GM21390 (cell line): ENCODE results near the gene CIP2A.
A peak's percentile ranks its signal among the peaks of the same experiment; 100 is the strongest.

Experiments used
- ATAC-seq: cut with Tn5 transposase; IDR thresholded peaks from one replicate; pipeline ENCODE4 v1.9.1; 2021; ENCODE audit not compliant: unreplicated experiment

Gene CIP2A

DNA sequence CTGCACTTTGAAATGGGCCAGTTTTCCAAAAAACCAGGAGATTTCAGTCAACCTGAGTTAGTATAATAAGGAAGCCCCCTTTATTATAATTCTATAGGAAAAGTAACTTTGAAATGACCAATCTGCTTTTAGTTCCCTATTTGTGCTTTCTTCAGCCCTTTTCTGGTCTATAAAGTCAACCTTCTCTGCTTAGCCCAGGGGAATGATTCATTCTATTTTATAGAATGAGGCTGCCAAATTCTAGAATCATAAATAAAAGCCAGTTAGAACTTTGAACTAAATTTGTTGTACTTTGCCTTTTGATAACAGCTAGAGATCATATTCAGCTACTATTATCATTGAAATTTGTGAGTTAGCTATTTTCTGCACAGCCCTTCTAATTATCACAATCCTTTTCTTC lies 24.7 kb downstream of the CIP2A start:
- ATAC-seq: no peak

DNA sequence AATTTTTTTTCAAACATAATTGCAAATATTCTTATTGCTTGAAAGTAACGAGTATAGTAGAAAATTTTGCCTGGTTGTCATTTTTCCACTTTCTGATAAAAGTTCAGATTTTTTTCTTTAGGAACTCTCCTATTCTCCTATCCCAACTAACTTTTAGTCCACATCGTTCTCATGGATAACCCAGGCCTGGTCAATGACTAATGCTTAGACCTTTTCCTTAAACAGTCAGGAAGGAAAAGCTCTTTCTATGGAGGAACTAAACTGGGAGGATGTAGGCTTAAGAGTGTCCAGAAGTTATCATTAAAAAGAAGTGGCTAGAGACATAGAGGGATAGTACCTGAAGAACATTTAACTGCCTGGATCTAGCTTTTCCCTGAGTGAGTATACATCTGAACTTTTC lies 26.7 kb downstream of the CIP2A start:
- ATAC-seq: no peak

DNA sequence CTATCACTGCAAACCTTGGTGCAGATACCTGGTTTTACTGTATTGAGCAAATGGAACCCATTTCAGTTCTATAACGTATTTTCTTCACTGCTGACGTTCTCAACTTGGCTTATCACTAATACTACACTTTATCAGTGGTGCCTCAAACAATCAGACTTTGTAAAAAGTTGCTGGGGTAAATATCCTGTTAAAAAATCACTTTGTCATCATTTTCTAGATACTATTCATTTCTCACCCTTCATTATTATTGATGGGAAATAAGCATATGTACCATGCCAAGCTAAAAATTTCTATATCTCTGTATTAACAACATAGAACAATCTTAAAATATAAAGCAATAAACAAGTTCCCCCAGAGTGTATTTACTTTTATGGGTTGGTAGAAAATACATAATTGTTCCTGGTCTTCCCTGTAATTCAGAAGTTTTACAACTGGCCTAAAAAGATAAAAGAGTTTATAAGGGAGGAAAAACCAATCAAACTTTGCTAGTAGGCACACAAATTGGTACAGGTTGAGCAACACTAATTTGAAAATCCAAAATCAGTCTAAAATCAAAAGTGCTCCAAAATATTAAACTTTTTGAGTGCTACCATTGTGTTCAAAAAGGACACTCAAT lies 33.2 kb downstream of the CIP2A start:
- ATAC-seq: no peak

DNA sequence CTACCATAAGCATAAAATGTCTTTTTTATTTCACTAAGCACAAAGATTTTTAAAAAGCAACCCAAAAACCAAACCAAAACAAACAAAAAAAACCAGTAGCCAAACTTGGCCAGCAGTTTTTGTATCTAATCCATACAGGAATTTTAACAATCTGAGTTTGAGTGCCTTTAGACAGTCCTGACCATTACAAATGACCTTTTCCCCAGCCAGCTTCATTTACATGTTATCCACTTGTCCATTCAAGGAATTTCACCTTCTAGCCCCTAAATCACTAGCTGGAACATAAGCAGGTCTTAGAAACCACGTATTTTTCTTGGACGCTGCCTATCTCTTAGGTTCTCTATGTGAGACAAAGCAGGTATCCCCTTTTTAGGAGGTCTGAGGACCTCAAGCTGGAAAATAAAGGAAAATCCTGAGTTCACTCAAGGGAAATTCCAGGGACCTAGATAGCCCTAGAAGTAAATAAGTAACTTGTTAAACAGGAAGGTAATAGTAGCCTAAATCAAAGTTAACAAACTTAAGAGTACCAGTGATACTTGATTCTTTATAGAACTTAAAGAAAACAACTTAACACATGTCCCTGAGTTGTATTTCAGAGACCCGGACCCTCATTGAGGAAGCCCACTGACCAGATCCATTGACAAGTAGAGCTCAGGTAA lies 34.2 kb downstream of the CIP2A start:
- no peak for ATAC-seq

DNA sequence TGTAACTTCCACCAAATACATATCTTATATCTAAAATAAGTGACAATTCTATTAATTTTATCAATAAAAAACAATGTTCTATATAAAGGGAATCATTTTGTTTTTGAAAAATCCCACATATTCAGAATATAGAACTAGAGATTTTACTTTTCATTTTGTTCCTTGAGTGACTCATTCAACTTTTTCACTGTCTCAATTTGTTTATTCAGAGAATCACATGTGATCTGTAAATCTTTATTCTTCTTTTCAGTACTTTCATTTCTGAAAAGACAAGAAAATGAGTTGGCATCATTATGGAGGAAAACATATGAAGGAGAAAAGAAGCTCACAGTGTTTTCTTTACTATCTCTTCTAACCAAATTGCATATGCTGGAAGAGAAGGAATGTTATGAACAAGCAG lies 35.0 kb downstream of the CIP2A start:
- ATAC-seq: no peak

DNA sequence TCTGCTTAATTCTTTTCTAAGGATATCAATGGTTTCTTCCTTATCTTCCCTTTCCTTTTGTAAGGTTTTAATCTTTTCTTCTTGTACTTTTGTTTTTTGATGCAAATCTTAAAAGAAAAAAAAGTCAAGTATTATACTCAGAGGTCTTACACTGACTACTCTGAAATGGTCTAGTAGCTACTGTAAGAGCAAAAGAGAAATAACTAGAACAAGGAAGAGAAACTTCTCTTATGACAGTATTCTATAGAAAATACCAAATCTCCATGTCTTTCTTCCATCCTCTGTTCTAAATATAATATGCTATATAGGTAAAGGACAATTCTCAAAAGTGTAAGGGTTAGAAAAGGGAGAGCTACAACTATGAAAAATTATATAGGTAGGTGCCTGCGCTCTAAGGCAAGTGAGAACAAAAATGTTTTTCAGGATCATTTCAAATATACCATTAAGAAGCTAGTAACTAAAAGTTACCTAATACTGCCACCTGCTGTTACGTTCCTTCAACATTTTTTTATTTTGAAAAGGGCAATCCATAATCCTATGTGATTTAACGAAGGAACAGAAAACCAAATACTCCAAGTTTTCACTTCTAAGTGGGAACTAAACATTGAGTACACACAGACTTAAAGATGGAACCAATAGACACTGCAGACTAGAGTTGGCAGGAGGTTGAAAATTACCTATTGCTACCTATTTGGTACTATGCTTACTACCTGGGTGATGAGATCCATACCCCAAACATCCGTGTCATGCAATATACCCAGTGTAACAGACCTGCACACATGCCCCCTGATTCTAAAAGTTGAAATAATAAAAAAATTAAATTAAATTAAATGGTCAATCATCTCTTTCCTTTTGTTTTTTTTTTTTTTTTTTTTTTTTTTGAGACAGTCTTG lies 36.7 kb downstream of the CIP2A start:
- peak; percentile 56 for ATAC-seq

DNA sequence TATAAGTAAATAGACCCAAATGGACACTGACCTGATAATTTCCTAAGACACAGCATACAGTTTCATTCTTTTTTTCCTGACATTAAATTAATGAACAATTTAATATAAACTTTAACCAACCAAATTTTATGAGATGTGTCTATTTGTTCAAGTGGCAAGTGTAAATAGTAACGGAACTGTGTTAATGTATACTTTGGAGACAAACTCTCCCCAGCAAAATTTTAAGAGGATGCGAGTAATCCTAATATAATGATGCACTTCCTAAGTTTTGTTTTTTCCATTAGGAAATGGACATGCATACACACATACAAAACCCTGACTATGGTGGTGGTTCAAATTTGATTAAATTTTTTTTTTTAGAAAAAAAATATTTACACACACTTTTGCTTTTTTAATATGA lies 40.4 kb downstream of the CIP2A start:
- ATAC-seq: no peak

DNA sequence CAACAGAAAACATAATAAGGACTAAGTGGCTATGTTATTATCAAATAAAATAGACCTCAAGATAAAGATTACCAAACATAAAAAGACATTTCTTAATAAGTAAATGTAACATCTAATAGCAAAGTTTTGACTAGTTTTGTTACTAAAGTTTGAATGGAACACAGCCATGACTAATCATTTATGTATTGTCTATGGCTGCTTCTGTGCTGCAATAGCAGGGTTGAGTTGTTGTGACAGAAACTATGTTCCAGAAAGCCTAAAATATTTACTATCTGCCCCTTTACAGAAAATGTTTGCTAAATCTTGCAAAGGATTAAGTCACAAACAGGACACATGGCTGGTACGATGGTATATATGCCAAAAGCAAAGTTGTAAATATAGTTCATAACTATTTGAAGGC lies 40.9 kb downstream of the CIP2A start:
- no peak for ATAC-seq

DNA sequence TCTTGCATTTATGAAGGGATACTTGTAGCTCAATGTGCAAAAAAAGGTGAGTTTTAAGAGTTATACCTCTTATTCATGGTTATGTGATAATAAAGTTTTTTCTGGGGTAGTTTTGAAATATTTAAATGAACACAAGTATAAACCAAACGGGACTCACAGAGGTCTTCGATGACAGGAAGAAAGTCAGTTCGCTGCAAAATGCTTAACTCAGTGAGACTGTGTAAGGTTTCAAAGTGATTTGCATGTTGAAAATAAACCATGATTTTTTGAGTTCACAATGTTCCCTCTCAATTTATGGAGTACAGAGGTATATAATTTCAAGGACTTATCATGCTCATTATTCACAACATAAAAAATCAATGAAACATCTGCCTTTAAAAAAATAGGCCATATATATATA lies 42.5 kb downstream of the CIP2A start:
- ATAC-seq: peak; percentile 46

DNA sequence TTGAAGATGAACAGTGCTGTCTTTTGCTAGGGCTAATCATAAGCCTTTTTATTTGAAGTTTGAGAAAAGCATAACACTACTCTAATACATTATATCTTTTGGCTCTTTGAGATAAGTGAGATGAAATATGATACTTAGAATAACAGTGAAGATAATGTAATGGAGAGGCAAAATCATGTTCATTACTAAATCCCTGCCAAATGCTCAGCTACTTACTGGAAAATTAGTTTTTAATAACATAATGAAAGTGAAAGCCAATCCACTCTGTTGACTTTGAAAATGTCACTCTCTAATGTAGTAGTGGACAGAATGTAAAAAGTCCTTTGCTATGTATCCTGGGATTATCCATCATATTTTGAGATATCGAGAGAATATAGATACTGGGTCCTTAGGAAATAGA lies 43.0 kb downstream of the CIP2A start:
- ATAC-seq: peak; percentile 59

DNA sequence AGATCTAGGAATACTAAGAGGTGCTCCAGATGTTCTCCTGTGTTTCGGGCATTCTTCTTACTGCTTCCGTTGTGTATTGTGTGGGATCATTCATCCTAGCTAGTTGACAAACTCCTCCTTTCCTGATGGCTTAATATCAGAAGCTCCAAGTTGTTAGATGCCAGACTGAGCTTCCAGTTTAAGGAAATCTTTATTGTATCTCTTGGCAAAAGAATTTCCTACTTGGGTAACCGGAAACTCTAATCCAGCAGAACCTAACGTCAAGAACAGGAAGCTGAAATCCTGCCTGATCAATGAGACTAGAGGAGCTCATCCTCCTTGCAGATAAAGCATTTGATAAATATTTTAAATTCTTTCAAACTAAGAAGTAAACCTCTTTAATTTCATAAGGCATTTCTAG lies 51.2 kb downstream of the CIP2A start:
- no peak for ATAC-seq

DNA sequence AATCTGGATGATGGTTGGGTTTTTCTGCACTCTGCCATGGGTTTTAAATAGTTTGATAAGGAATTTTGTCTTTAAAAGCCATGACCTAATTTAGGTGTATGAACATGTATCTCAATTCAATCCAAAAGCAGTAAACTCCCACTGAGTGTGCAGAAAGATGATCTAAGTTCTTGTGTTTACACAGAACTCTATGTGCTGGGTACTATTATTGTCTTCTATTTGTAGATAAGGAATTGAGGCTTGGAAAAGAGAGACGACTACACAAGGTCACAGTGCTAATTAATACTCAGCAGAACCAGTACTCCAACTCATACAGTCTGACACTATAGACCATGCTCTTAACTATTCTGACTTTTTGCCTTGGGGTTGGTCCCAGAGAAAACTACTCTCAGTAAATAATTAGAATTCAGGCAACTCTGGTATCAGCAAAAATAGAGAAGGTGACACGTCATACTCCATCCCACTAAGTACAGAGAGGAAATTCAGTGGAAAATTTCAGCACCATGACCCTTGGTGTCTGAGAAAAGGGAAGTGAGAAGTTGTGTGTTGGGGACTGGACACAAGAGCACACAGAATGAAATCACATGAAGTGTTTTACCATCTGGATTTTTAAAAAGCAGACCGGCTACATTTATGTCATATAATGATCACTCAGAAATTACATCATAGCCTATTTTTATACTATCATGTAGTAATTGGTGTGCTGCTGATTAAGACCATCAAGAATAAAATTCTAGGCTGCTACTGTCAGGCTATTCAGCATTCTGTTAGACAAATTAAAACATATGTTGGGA lies 60.6 kb downstream of the CIP2A start:
- ATAC-seq: peak; percentile 92

DNA sequence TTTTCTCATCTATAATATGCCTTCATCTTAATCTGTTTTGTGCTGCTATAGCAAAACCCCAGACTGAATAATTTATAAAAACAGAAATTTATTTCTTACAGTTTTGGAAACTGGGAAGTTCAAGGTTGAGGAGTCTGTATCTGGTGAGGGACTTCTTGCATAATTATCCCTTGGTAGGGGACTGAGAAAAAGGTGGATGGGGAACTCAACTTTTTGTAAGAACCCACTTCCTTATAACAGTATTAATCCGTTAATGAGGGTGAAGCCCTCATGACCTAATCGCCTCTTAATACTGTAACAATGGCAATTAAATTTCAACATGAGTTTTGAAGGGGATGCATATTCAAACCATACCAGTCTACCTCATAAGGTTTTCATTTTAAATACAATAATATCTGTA lies 61.4 kb downstream of the CIP2A start:
- ATAC-seq: no peak

DNA sequence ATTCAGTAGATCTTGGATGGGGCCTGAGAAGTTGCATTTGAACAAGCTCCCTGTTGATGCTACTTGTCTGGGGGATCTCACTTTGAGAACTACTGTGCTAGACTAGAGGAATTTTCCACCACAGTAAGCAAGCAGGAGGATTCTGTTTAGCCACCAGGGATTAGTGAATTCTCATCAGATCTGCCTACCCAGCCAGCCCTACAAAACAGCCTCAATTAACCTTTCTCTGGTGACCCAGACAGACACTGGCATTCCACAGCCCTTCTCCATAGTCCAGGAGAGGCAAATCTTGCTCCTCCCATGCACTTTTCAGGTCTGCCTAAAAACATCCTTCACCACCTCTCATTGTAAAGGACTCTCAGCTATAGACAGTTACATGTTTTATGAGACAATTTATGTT lies 62.1 kb downstream of the CIP2A start:
- no peak for ATAC-seq

DNA sequence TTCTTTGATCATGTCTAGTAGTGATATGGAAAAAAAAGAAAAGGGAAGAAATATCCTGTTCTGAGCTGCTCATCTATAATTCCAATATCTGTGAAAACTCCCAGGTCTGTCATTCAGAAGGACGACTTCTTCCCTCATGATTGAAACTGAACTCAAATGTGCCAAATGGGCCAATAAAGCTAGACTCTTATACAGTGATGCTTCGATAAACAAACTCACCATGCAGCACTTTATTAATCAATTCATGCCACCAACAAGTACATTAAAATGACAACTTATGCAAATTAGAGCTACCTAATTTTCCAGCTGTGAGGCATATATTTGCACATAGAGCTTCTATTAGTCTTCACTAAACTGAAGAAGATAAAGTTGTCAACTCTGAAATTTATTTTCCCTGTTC lies 63.3 kb downstream of the CIP2A start:
- no peak for ATAC-seq

DNA sequence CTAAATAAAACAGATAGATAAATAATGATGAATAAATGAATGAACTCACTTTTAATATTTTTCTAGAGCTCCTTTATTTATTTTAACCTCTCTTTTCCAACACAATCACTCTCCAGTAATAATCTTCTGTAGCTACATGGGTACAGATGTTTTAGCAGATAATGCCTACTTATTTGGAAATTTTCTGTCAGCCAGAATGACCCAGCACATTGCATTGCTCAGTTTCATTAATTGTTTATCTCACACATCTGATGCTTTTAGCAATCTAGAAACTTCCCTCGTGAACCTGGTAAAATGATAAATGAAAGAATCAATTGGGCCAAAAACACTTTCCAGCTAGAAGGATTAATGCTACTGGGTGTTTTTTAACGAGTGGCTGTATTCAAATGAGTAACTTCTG lies 64.0 kb downstream of the CIP2A start:
- no peak for ATAC-seq

DNA sequence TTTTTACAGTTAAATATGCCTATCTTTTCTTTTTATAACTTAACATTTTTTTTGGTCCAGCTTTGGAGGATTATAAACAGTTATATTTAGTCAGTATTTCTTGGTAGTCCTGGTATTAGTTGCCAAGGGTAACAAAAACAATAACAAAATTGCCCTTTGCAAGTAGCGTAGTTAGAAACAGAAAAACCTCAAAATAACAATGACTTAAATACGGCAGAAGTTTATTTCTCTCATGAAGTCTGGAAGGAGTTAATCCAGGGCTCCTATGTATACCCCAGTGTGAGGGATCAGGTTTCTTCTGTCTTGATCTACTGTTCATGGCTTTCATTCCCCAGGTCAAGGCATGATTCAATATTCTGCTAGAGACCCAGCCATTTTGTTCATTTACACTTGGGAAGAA lies 64.7 kb downstream of the CIP2A start:
- no peak for ATAC-seq

DNA sequence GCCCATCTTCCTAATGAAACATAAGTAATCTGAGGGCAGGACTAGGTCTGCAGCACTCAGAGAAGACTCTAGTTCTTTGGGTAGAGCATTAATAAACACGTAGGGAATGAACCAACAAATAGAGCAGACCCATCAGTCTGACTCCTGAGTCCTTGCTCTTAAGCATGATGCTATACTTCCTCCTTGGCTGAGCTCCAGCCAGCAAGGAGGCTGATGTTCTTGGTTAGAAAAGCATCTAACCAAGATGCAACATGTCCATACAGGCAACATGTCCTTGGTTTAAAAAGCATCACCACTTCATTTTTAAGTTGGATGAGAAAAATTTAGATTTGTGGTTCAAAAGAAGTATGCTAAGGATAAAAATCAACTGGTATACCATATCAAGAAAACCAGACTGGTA lies 70.3 kb downstream of the CIP2A start:
- ATAC-seq: no peak

DNA sequence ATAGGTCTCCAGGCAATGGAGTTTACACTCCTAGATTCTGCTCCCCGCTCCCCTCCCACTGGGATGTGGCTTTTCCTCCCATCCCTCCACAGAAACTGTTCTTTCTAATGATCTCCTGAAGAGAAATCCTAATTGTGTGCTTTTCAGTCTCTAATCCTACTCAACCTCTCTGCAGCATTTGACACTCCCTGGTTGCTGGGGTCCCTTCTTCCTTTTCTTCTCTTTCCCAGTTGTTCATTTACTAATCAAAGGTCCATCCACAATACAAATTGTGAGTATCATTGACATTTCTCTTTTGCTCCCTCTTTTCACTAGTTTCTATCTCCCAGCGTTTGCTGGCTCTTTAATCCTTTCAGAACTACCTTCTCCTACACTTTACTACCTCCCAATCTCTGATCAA lies 72.4 kb downstream of the CIP2A start:
- ATAC-seq: no peak

DNA sequence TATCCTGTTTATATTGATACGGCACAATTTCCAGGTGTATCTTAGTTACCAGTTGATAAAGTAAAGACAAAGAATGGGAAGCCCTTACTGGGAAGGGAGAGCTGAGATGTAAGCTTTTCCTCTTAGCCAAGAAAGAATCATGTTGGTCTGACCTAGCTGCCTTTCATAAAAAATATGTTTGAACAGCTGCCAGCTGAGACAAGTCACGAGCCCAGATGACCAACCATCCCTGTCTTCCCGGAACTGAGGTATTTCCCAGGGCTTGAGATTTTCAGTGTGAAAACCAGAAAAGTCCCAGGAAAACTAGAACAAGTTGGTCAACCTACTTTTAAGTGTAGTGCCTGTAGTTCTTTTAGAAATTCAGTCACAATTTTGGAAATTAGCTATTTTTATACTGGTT lies 75.3 kb downstream of the CIP2A start:
- ATAC-seq: no peak

DNA sequence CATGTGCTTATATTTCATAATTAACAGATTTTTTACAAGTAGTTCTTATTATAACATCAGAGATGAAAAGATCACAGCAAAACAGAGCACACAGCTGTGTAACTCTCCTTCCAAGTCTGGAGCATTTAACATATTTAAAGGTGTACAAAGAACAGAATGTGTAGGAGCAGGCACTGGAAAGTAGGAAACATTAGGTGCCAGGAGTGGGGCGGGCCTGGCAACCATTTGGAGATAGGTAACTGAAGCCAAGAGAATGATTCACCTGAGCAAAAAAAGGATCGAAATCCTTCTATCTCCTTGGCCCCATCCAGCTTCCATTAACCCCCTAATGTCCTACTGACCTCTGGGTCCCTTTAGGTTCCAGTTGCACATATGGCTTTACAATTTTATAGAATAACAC lies 76.6 kb downstream of the CIP2A start:
- ATAC-seq: no peak
